Pons (tissue), 1 donor: Measurements from ENCODE around the gene PDZRN4.
"Not testable (repeated sequence)": the region's sequence is repeated elsewhere in the genome, so short reads cannot be mapped to it uniquely, and the experiment has no call there.

Experiments used
- DNase-seq: peaks from one replicate; pipeline ENCODE4 v3.0.0-alpha.2; 2016; ENCODE audit warnings: low spot score

The PDZRN4 gene

GRCh38 chr12:41280341-41281095 lies 92.4 kb downstream of the PDZRN4 start:
- not testable (repeated sequence) for DNase-seq

GRCh38 chr12:41285470-41285869 lies 97.3 kb downstream of the PDZRN4 start:
- DNase-seq: not testable (repeated sequence)

GRCh38 chr12:41286426-41286825 lies 98.3 kb downstream of the PDZRN4 start:
- DNase-seq: no peak

GRCh38 chr12:41287500-41288141 lies 99.5 kb downstream of the PDZRN4 start:
- DNase-seq: no peak

GRCh38 chr12:41288142-41288811 lies 100.2 kb downstream of the PDZRN4 start:
- DNase-seq: no peak

- DNase-seq: no peak
Observed at GRCh38 chr12:41289501-41289900, 101.4 kb downstream of the PDZRN4 start.

GRCh38 chr12:41293011-41293410 lies 104.9 kb downstream of the PDZRN4 start:
- DNase-seq: no peak

- no peak for DNase-seq
Observed at GRCh38 chr12:41293461-41293860, 105.3 kb downstream of the PDZRN4 start.

GRCh38 chr12:41302979-41303403 lies 114.9 kb downstream of the PDZRN4 start:
- DNase-seq: no peak

- DNase-seq: no peak
Observed at GRCh38 chr12:41304526-41304925, 116.4 kb downstream of the PDZRN4 start.

GRCh38 chr12:41310367-41310766 lies 122.2 kb downstream of the PDZRN4 start:
- no peak for DNase-seq

GRCh38 chr12:41311883-41312282 lies 123.8 kb downstream of the PDZRN4 start:
- DNase-seq: no peak

- DNase-seq: not testable (repeated sequence)
Observed at GRCh38 chr12:41312451-41312850, 124.3 kb downstream of the PDZRN4 start.

GRCh38 chr12:41325336-41325735 lies 137.2 kb downstream of the PDZRN4 start:
- no peak for DNase-seq

GRCh38 chr12:41327096-41327895 lies 139.2 kb downstream of the PDZRN4 start:
- DNase-seq: no peak

GRCh38 chr12:41333974-41334373 lies 145.9 kb downstream of the PDZRN4 start:
- DNase-seq: peak; percentile 8

GRCh38 chr12:41334390-41334789 lies 146.3 kb downstream of the PDZRN4 start:
- DNase-seq: no peak

GRCh38 chr12:41336041-41336549 lies 148.0 kb downstream of the PDZRN4 start:
- DNase-seq: no peak

GRCh38 chr12:41339784-41340183 lies 151.7 kb downstream of the PDZRN4 start:
- DNase-seq: no peak

- DNase-seq: peak; percentile 94
Observed at GRCh38 chr12:41344776-41345470, 156.8 kb downstream of the PDZRN4 start.

GRCh38 chr12:41348198-41348597 lies 160.1 kb downstream of the PDZRN4 start:
- no peak for DNase-seq
